HL-60 (cell line): ENCODE data around the gene PRDM12.

ENCODE experiments used
- CTCF ChIP-seq: IDR thresholded peaks from one replicate; pipeline ENCODE4 v1.5.1; 2011; ENCODE audit warnings: low read length, control low read depth, inconsistent platforms; ENCODE audit not compliant: insufficient read depth
- GABPA ChIP-seq: IDR thresholded peaks from 2 replicates; pipeline ENCODE4 v1.6.1; 2012; ENCODE audit warnings: low read depth
- POLR2AphosphoS5 ChIP-seq: IDR thresholded peaks from 2 replicates; pipeline ENCODE4 v1.6.1; 2012; ENCODE audit warnings: low read depth
- REST ChIP-seq: IDR thresholded peaks from 2 replicates; pipeline ENCODE4 v1.6.1; 2012; ENCODE audit warnings: low read depth; ENCODE audit not compliant: insufficient replicate concordance
- SPI1 ChIP-seq: IDR thresholded peaks from 2 replicates; pipeline ENCODE4 v1.6.1; 2012; ENCODE audit warnings: low read depth, mild to moderate bottlenecking, borderline replicate concordance

- TF ChIP-seq CTCF (no peak), POLR2AphosphoS5 (no peak), REST (no peak), GABPA (no peak), SPI1 (no peak)
Measured at GRCh38 chr9:130634191-130634768, 30.1 kb upstream of the PRDM12 start.
